Neural cell (in vitro differentiated cells): ENCODE results near the gene TACO1. TPM values are rescaled to one million over a fixed set of nuclear protein-coding genes. Genes with fewer than 3 reads are reported as not detected.

ENCODE experiments used
- H2AFZ ChIP-seq: fragments of 200-600, 300-800 bp; sonication (generic), shearing (Covaris generic); 2 replicates; pipeline ENCODE4 v1.6.0; 2014; ENCODE audit warnings: low read depth, mild to moderate bottlenecking, antibody characterized with exemption, low read length, moderate library complexity
- H3F3A ChIP-seq: fragments of 200-600 bp; shearing (Covaris generic); 2 replicates; pipeline ENCODE4 v1.6.1; 2016; ENCODE audit warnings: mild to moderate bottlenecking, moderate library complexity, mixed read lengths, antibody characterized with exemption, low read length; ENCODE audit not compliant: insufficient read depth, poor library complexity, severe bottlenecking
- H3K27ac ChIP-seq: fragments of 200-600, 300-800 bp; sonication (generic), shearing (Covaris generic); 2 replicates; pipeline ENCODE4 v1.5.1; 2014; ENCODE audit warnings: mild to moderate bottlenecking, low read length, moderate library complexity
- H3K27me3 ChIP-seq: fragments of 300-800, 200-600 bp; sonication (generic), shearing (Covaris generic); 2 replicates; pipeline ENCODE4 v1.6.0; 2014; ENCODE audit warnings: mild to moderate bottlenecking, low read depth, low read length, moderate library complexity; ENCODE audit not compliant: insufficient read depth
- H3K36me3 ChIP-seq: fragments of 300-800, 200-600 bp; sonication (generic), shearing (Covaris generic); 2 replicates; pipeline ENCODE4 v1.5.1; 2014; ENCODE audit warnings: mild to moderate bottlenecking, antibody characterized with exemption, low read length, moderate library complexity; ENCODE audit not compliant: insufficient read depth
- H3K4me2 ChIP-seq: fragments of 300-800, 200-600 bp; sonication (generic), shearing (Covaris generic); 2 replicates; pipeline ENCODE4 v1.6.0; 2014; ENCODE audit warnings: mild to moderate bottlenecking, low read length
- H3K4me3 ChIP-seq: fragments of 300-800, 200-600 bp; sonication (generic), shearing (Covaris generic); 2 replicates; pipeline ENCODE4 v1.5.1; 2014; ENCODE audit warnings: mild to moderate bottlenecking, low read length, moderate library complexity
- H3K79me2 ChIP-seq: fragments of 200-600 bp; shearing (Covaris generic); replicated peaks from 2 replicates; pipeline ENCODE4 v1.6.0; 2014; ENCODE audit warnings: mild to moderate bottlenecking, low read length, moderate library complexity; ENCODE audit not compliant: insufficient read depth
- H3K9ac ChIP-seq: fragments of 300-800, 200-600 bp; sonication (generic), shearing (Covaris generic); 2 replicates; pipeline ENCODE4 v1.6.1; 2016; ENCODE audit warnings: mild to moderate bottlenecking, low read length, mixed read lengths
- H3K9me2 ChIP-seq: fragments of 200-600 bp; shearing (Covaris generic); 2 replicates; pipeline ENCODE4 v1.6.1; 2016; ENCODE audit warnings: mild to moderate bottlenecking, low read length, mixed read lengths; ENCODE audit not compliant: insufficient read depth
- H3K9me3 ChIP-seq: fragments of 200-600, 300-800 bp; sonication (generic), shearing (Covaris generic); 2 replicates; pipeline ENCODE4 v1.6.1; 2016; ENCODE audit warnings: mild to moderate bottlenecking, mixed run types, low read length, moderate library complexity, mixed read lengths
- H4K20me1 ChIP-seq: fragments of 200-600 bp; shearing (Covaris generic); 2 replicates; pipeline ENCODE4 v1.6.1; 2016; ENCODE audit warnings: mild to moderate bottlenecking, mixed run types; ENCODE audit not compliant: insufficient read depth
- EP300 ChIP-seq: fragments of 450-650 bp; conservative IDR thresholded peaks from 2 replicates; pipeline ENCODE4 v1.6.1; 2014; ENCODE audit warnings: antibody characterized with exemption, mild to moderate bottlenecking, moderate library complexity; ENCODE audit not compliant: poor library complexity, severe bottlenecking
- EZH2 ChIP-seq: fragments of 200-600, 300-800 bp; shearing (Covaris generic), sonication (generic); IDR thresholded peaks from 2 replicates; pipeline ENCODE4 v1.6.1; 2014; ENCODE audit warnings: antibody characterized with exemption, low read length, borderline replicate concordance, mild to moderate bottlenecking; ENCODE audit not compliant: insufficient read depth, poor library complexity, severe bottlenecking
- MXI1 ChIP-seq: fragments of 450-650 bp; conservative IDR thresholded peaks from 2 replicates; pipeline ENCODE4 v1.6.1; 2014; ENCODE audit warnings: antibody characterized with exemption, mild to moderate bottlenecking; ENCODE audit not compliant: poor library complexity, severe bottlenecking
- POLR2AphosphoS5 ChIP-seq: IDR thresholded peaks from 2 replicates; pipeline ENCODE4 v1.6.1; 2012
- RAD21 ChIP-seq: fragments of 450-650 bp; conservative IDR thresholded peaks from 2 replicates; pipeline ENCODE4 v1.6.1; 2014; ENCODE audit warnings: antibody characterized with exemption, mild to moderate bottlenecking, moderate library complexity
- SMC3 ChIP-seq: fragments of 450-650 bp; conservative IDR thresholded peaks from 2 replicates; pipeline ENCODE4 v1.6.1; 2014; ENCODE audit warnings: antibody characterized with exemption, mild to moderate bottlenecking, moderate library complexity; ENCODE audit not compliant: poor library complexity
- TAF1 ChIP-seq: IDR thresholded peaks from 2 replicates; pipeline ENCODE4 v1.6.1; 2012; ENCODE audit warnings: low read depth
- polyA plus RNA-seq: library from polyadenylated mRNA; depleted of rRNA; stranded (reverse); fragments of >200 nt; gene quantifications from 2 replicates; pipeline ENCODE4 v1.2.3, GENCODE V29; 2014
- TF ChIP-seq, protein P1 (sequence below): IDR thresholded peaks from 2 replicates; pipeline ENCODE4 v1.6.1; 2012; ENCODE audit warnings: borderline replicate concordance
- TF ChIP-seq, protein P2 (sequence below): fragments of 450-650 bp; IDR thresholded peaks from 2 replicates; pipeline ENCODE4 v1.5.1; 2014; ENCODE audit warnings: antibody characterized with exemption, mild to moderate bottlenecking, moderate library complexity; ENCODE audit not compliant: poor library complexity, severe bottlenecking

Gene TACO1
- polyA plus RNA-seq, 1 donor from 2014 or later: 16.2 TPM

DNA sequence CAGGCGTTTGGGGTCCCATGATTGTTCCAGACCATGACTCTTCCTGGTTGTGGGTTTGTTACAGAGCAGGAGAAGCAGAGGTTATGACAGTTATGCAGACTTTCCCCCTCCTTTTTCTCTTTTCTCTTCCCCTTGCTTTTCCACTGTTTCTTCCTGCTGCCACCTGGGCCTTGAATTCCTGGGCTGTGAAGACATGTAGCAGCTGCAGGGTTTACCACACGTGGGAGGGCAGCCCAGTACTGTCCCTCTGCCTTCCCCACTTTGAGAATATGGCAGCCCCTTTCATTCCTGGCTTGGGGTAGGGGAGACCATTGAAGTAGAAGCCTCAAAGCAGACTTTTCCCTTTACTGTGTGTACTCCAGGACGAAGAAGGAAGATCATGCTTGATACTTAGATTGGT lies 7.9 kb upstream of the TACO1 start:
- no peaks in the 10 kb centered on the region for H3K9me3 ChIP-seq
- H3K36me3 ChIP-seq: peaks cover 6% of the 10 kb centered on the region
- H3K27ac ChIP-seq: no peak overlapping the region
- H3F3A ChIP-seq: no peaks in the 10 kb centered on the region
- H3K79me2 ChIP-seq: no peaks in the 10 kb centered on the region
- H3K4me2 ChIP-seq: no peak overlapping the region
- no peaks in the 10 kb centered on the region for H3K9me2 ChIP-seq
- H3K4me3 ChIP-seq: no peak overlapping the region
- TF ChIP-seq, protein P1, sequence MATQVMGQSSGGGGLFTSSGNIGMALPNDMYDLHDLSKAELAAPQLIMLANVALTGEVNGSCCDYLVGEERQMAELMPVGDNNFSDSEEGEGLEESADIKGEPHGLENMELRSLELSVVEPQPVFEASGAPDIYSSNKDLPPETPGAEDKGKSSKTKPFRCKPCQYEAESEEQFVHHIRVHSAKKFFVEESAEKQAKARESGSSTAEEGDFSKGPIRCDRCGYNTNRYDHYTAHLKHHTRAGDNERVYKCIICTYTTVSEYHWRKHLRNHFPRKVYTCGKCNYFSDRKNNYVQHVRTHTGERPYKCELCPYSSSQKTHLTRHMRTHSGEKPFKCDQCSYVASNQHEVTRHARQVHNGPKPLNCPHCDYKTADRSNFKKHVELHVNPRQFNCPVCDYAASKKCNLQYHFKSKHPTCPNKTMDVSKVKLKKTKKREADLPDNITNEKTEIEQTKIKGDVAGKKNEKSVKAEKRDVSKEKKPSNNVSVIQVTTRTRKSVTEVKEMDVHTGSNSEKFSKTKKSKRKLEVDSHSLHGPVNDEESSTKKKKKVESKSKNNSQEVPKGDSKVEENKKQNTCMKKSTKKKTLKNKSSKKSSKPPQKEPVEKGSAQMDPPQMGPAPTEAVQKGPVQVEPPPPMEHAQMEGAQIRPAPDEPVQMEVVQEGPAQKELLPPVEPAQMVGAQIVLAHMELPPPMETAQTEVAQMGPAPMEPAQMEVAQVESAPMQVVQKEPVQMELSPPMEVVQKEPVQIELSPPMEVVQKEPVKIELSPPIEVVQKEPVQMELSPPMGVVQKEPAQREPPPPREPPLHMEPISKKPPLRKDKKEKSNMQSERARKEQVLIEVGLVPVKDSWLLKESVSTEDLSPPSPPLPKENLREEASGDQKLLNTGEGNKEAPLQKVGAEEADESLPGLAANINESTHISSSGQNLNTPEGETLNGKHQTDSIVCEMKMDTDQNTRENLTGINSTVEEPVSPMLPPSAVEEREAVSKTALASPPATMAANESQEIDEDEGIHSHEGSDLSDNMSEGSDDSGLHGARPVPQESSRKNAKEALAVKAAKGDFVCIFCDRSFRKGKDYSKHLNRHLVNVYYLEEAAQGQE: no peak
- TF ChIP-seq, protein P2, sequence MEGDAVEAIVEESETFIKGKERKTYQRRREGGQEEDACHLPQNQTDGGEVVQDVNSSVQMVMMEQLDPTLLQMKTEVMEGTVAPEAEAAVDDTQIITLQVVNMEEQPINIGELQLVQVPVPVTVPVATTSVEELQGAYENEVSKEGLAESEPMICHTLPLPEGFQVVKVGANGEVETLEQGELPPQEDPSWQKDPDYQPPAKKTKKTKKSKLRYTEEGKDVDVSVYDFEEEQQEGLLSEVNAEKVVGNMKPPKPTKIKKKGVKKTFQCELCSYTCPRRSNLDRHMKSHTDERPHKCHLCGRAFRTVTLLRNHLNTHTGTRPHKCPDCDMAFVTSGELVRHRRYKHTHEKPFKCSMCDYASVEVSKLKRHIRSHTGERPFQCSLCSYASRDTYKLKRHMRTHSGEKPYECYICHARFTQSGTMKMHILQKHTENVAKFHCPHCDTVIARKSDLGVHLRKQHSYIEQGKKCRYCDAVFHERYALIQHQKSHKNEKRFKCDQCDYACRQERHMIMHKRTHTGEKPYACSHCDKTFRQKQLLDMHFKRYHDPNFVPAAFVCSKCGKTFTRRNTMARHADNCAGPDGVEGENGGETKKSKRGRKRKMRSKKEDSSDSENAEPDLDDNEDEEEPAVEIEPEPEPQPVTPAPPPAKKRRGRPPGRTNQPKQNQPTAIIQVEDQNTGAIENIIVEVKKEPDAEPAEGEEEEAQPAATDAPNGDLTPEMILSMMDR: no peak
- TF ChIP-seq SMC3: no peak
- TF ChIP-seq POLR2AphosphoS5: no peak
- no peak for TF ChIP-seq EZH2
- TF ChIP-seq TAF1: no peak
- TF ChIP-seq RAD21: no peak
- TF ChIP-seq MXI1: no peak
- no peak for TF ChIP-seq EP300
- H3K9ac ChIP-seq: no peak overlapping the region
- no peak overlapping the region for H2AFZ ChIP-seq
- no peaks in the 10 kb centered on the region for H3K27me3 ChIP-seq
- H4K20me1 ChIP-seq: no peaks in the 10 kb centered on the region

- no peak overlapping the region for H3K4me2 ChIP-seq
- H3K27ac ChIP-seq: no peak overlapping the region
Observed at GRCh38 chr17:63595132-63595531, 5.6 kb upstream of the TACO1 start.

More at GRCh38 chr17:63595132-63595531, 5.6 kb upstream of the TACO1 start:
- no peaks in the 10 kb centered on the region for H3K9me2 ChIP-seq
- H2AFZ ChIP-seq: no peak overlapping the region
- H4K20me1 ChIP-seq: no peaks in the 10 kb centered on the region
- H3K4me3 ChIP-seq: no peak overlapping the region
- TF ChIP-seq TAF1 (no peak), EZH2 (no peak), SMC3 (no peak), MXI1 (no peak), EP300 (no peak), POLR2AphosphoS5 (no peak), RAD21 (no peak)
- TF ChIP-seq, protein P1: no peak
- TF ChIP-seq, protein P2: no peak
- H3K36me3 ChIP-seq: peaks cover 6% of the 10 kb centered on the region
- no peaks in the 10 kb centered on the region for H3K27me3 ChIP-seq
- no peaks in the 10 kb centered on the region for H3K9me3 ChIP-seq
- no peaks in the 10 kb centered on the region for H3K79me2 ChIP-seq
- H3F3A ChIP-seq: no peaks in the 10 kb centered on the region
- no peak overlapping the region for H3K9ac ChIP-seq
